ENCODE measurements around the gene GFI1B. TPM values are rescaled to one million over a fixed set of nuclear protein-coding genes. Genes with fewer than 3 reads are reported as not detected.

Gene GFI1B
- total and polyA plus RNA-seq, 2 of the 4 experiments (the other 2 are of a cell fraction), result 0.02 TPM; not detected in 1

- peaks cover 16 to 27% of the 10 kb centered on the region in 2 experiments for H3K79me1 ChIP-seq (ENCODE audit: low read depth in 1 of 2, low read length in 2 of 2)
- H3K18ac ChIP-seq (ENCODE audit: low read depth, low read length), result no peak overlapping the region
- ChIA-PET CTCF (no interaction called here), POLR2A (ENCODE audit: unreplicated experiment) (no interaction called here)
- in situ Hi-C loops (cut with MboI; ENCODE audit: low sequenced_read_pairs) (loop anchor here (25.0 kb wide), 1 partner anchor 460 kb away; the partner anchor contains the start of gene SLC2A6), intact Hi-C loops (cut with micrococcal nuclease) (no loop called here), dilution Hi-C loops (cut with HindIII; ENCODE audit: low sequenced_read_pairs, unreplicated experiment) (no loop called here)
- no peak for TF ChIP-seq FOS (IDR thresholded peaks at IDR 0.05; ENCODE audit: low read depth, low read length)
- no peak for TF ChIP-seq CEBPB (IDR thresholded peaks at IDR 0.05; ENCODE audit: low read depth, low read length)
- no peak for TF ChIP-seq RAD21 (IDR thresholded peaks at IDR 0.05; ENCODE audit: low read length)
- TF ChIP-seq SMC3 (IDR thresholded peaks at IDR 0.05; ENCODE audit: low read depth, low read length), result no peak
- no peak for TF ChIP-seq RFX5 (IDR thresholded peaks at IDR 0.05; ENCODE audit: low read depth, low read length)
- TF ChIP-seq BHLHE40 (IDR thresholded peaks at IDR 0.05; ENCODE audit: low read depth, low read length), result no peak
- no peak for TF ChIP-seq USF2 (IDR thresholded peaks at IDR 0.05; ENCODE audit: low read depth, low read length)
- TF ChIP-seq CTCF (conservative IDR thresholded peaks at IDR 0.05; ENCODE audit: low read depth, low read length), result no peak
- no peak for TF ChIP-seq CHD1 (IDR thresholded peaks at IDR 0.05; ENCODE audit: low read depth, low read length)
- no peak for TF ChIP-seq MXI1 (IDR thresholded peaks at IDR 0.05; ENCODE audit: borderline replicate concordance, low read depth, low read length)
- TF ChIP-seq RCOR1 (IDR thresholded peaks at IDR 0.05; ENCODE audit: insufficient replicate concordance, low read length), result no peak
- TF ChIP-seq NFE2L2 (IDR thresholded peaks at IDR 0.05; ENCODE audit: low read depth, low read length), result no peak
- TF ChIP-seq POLR2A (IDR thresholded peaks at IDR 0.05; ENCODE audit: low read depth, low read length), result no peak
- TF ChIP-seq MAZ (IDR thresholded peaks at IDR 0.05; ENCODE audit: borderline replicate concordance, low read depth, low read length), result no peak
- no peak for TF ChIP-seq MAFK (IDR thresholded peaks at IDR 0.05; ENCODE audit: low read depth, low read length)
- TF ChIP-seq ELK1 (IDR thresholded peaks at IDR 0.05; ENCODE audit: borderline replicate concordance, low read depth, low read length), result no peak
- no peak overlapping the region for H3K4me3 ChIP-seq (ENCODE audit: insufficient read depth, low read depth, low read length)
- H3K4me1 ChIP-seq (ENCODE audit: control insufficient read depth, insufficient read depth, low read length), result peaks cover 6% of the 10 kb centered on the region
- DNase-seq, result no peak
- no peak overlapping the region for H3K27ac ChIP-seq (ENCODE audit: insufficient read depth, low read length)
- no peak overlapping the region for H2BK120ac ChIP-seq (ENCODE audit: low read depth, low read length)
- no peak overlapping the region for H2AFZ ChIP-seq (replicated peaks; ENCODE audit: low read length, poor library complexity)
- no peak overlapping the region for H4K91ac ChIP-seq (ENCODE audit: insufficient read depth, low read depth, low read length)
- no TSS peak for BruUV-seq (replicated peaks)
- no peaks in the 10 kb centered on the region; the same call in 1 of the 2 replicates for H3K27me3 ChIP-seq (ENCODE audit: control insufficient read depth, insufficient read depth, low read length)
- H3K36me3 ChIP-seq (ENCODE audit: control insufficient read depth, insufficient read depth, low read length), result no peaks in the 10 kb centered on the region
- H2BK20ac ChIP-seq (ENCODE audit: low read depth, low read length), result no peak overlapping the region
- no peak overlapping the region for H2AK5ac ChIP-seq (ENCODE audit: low read depth, low read length)
- WGBS, 2 experiments (ENCODE audit: extremely low coverage in 2 of 2, insufficient read length in 1 of 2), result 52% methylated on average over 4 of the region's 5 CpGs; no CpG with 5 or more reads in 1 of the 2 experiments
- no peak for ATAC-seq (ENCODE audit: low read depth)
- H2BK5ac ChIP-seq (ENCODE audit: low read depth, low read length, poor library complexity, severe bottlenecking), result no peak overlapping the region
- H2AK9ac ChIP-seq (replicated peaks; ENCODE audit: low read depth, low read length, poor library complexity), result no peak overlapping the region
- H3K4me2 ChIP-seq (ENCODE audit: low read depth, low read length), result no peak overlapping the region
- H3K14ac ChIP-seq (replicated peaks; ENCODE audit: low read depth, low read length), result no peak overlapping the region
- no peak overlapping the region for H3K23ac ChIP-seq (ENCODE audit: low read depth, low read length)
- no peak overlapping the region for H3K56ac ChIP-seq (ENCODE audit: extremely low read depth, insufficient read depth, low read length)
- H3K9me3 ChIP-seq (ENCODE audit: control insufficient read depth, insufficient read depth, low read length), result no peaks in the 10 kb centered on the region
- H4K5ac ChIP-seq (ENCODE audit: low read depth, low read length), result no peak overlapping the region
- H3K4ac ChIP-seq (ENCODE audit: low read depth, low read length), result no peak overlapping the region
- peaks cover 4% of the 10 kb centered on the region; the same call in 1 of the 2 replicates for H4K20me1 ChIP-seq (ENCODE audit: insufficient read depth, low read length)
- no peak overlapping the region for H4K8ac ChIP-seq (ENCODE audit: low read depth in 2 of 2, low read length in 2 of 2)
- H3K9ac ChIP-seq (ENCODE audit: low read depth, low read length), result no peak overlapping the region
- no peak overlapping the region for H2BK15ac ChIP-seq (ENCODE audit: low read depth, low read length)
- H3K9me1 ChIP-seq (ENCODE audit: insufficient read depth, low read length), result no peaks in the 10 kb centered on the region; the same call in 1 of the 2 replicates
Observed at GRCh38 chr9:133027134-133027533, 48.6 kb downstream of the GFI1B start.

All from IMR-90 (cell line).